HT1080 (cell line): ENCODE data around the gene ADGRL4. TPM values are rescaled to one million over a fixed set of nuclear protein-coding genes. Genes with fewer than 3 reads are reported as not detected.

ENCODE experiments used
- DNase-seq: peaks from one replicate; pipeline ENCODE4 v3.0.0-alpha.2; 2015; ENCODE audit warnings: low read depth
- total RNA-seq: library from RNA; depleted of rRNA; stranded (reverse); fragments of >200 nt; shearing (Covaris generic); gene quantifications from 2 replicates; pipeline ENCODE4 v1.2.3, GENCODE V29; 2014

ADGRL4 gene
- total RNA-seq, 1 experiment from 2014 or later = 63.2 TPM

GRCh38 chr1:78840453-78841271 is 165.9 kb downstream of the ADGRL4 start:
- no peak for DNase-seq
